OCI-LY7 (cell line): ENCODE results near the gene NDST4. TPM values are rescaled to one million over a fixed set of nuclear protein-coding genes. Genes with fewer than 3 reads are reported as not detected.

Experiments
- BruUV-seq: library from RNA; stranded (reverse); fragments of 400-500 nt; replicated peaks from 2 replicates; lab custom pipeline; 2021; lab: Mats Ljungman, UMichigan
- CTCF ChIA-PET: fragments of 300-600 bp; sonication (Branson Sonifier 250); formaldehyde crosslinking; loops from one replicate; lab custom pipeline; 2022; ENCODE audit warnings: antibody characterized with exemption; ENCODE audit not compliant: unreplicated experiment; lab: Charles Lee
- POLR2A ChIA-PET: fragments of 300-600 bp; sonication (Branson Sonifier 250); formaldehyde crosslinking; loops from one replicate; lab custom pipeline; 2022; ENCODE audit warnings: antibody characterized with exemption; lab: Charles Lee
- DNase-seq: peaks from one replicate; pipeline ENCODE4 v3.0.0-alpha.2; 2015; ENCODE audit warnings: low spot score
- H2AFZ ChIP-seq: fragments of 200-600 bp; sonication (generic), shearing (Covaris generic); 2 replicates; pipeline ENCODE4 v1.6.1; 2014; ENCODE audit warnings: mild to moderate bottlenecking, antibody characterized with exemption, low read length, moderate library complexity
- H3K27ac ChIP-seq: fragments of 200-600 bp; sonication (generic); 2 replicates; pipeline ENCODE4 v1.5.1; 2014; ENCODE audit warnings: mixed run types, low read depth, mild to moderate bottlenecking, moderate library complexity, low read length, inconsistent platforms; ENCODE audit not compliant: poor library complexity, severe bottlenecking
- H3K36me3 ChIP-seq: fragments of 200-600 bp; sonication (generic); 2 replicates; pipeline ENCODE4 v1.6.1; 2014; ENCODE audit warnings: mild to moderate bottlenecking, antibody characterized with exemption, low read length, moderate library complexity, mixed read lengths; ENCODE audit not compliant: insufficient read depth
- H3K4me1 ChIP-seq: fragments of 200-600 bp; sonication (generic); 2 replicates; pipeline ENCODE4 v1.5.1; 2014; ENCODE audit warnings: mild to moderate bottlenecking, low read length; ENCODE audit not compliant: insufficient read depth, poor library complexity, severe bottlenecking
- H3K4me2 ChIP-seq: fragments of 200-600 bp; sonication (generic); 2 replicates; pipeline ENCODE4 v1.6.1; 2014; ENCODE audit warnings: mild to moderate bottlenecking, low read length
- H3K4me3 ChIP-seq: fragments of 200-600 bp; sonication (generic); 2 replicates; pipeline ENCODE4 v1.5.1; 2014; ENCODE audit warnings: mild to moderate bottlenecking, low read depth, low read length; ENCODE audit not compliant: poor library complexity, severe bottlenecking
- H3K79me2 ChIP-seq: fragments of 200-600 bp; sonication (generic); 2 replicates; pipeline ENCODE4 v1.6.1; 2016; ENCODE audit warnings: low read depth, mild to moderate bottlenecking, low read length, moderate library complexity, mixed read lengths; ENCODE audit not compliant: insufficient read depth
- H3K9me2 ChIP-seq: fragments of 200-600 bp; sonication (generic); 2 replicates; pipeline ENCODE4 v1.6.1; 2016; ENCODE audit warnings: mild to moderate bottlenecking, low read length, mixed read lengths; ENCODE audit not compliant: insufficient read depth
- H3K9me3 ChIP-seq: fragments of 200-600 bp; sonication (generic); 2 replicates; pipeline ENCODE4 v1.6.1; 2014; ENCODE audit warnings: mild to moderate bottlenecking, mixed run types, low read length, mixed read lengths
- H4K20me1 ChIP-seq: fragments of 200-600 bp; sonication (generic); 2 replicates; pipeline ENCODE4 v1.6.1; 2014; ENCODE audit warnings: mild to moderate bottlenecking, antibody characterized with exemption, low read length, moderate library complexity, mixed read lengths; ENCODE audit not compliant: insufficient read depth
- EZH2phosphoT487 ChIP-seq: fragments of 200-600 bp; sonication (generic); IDR thresholded peaks from 2 replicates; pipeline ENCODE4 v1.6.1; 2018; ENCODE audit warnings: low read depth, borderline replicate concordance, mild to moderate bottlenecking, mixed run types, antibody characterized with exemption, low read length, moderate library complexity, mixed read lengths
- intact Hi-C: fragments of 100-400 bp; cut with micrococcal nuclease; formaldehyde crosslinking; loops from one replicate; pipeline ENCODE4 v1.10.0; 2022; ENCODE audit not compliant: unreplicated experiment
- total RNA-seq, 2 experiments: library from RNA; depleted of rRNA in 1 of 2; stranded (reverse); fragments of >200 nt in 1 of 2; shearing (Covaris generic) in 1 of 2; gene quantifications; 2 replicates each; pipeline ENCODE4 v1.2.3, GENCODE V29; 2014 to 2022
- TF ChIP-seq, protein P1 (sequence below): fragments of 200-600 bp; sonication (generic); conservative IDR thresholded peaks from 2 replicates; pipeline ENCODE4 v1.5.1; 2014; ENCODE audit warnings: mild to moderate bottlenecking, antibody characterized with exemption, low read length, moderate library complexity, mixed read lengths

NDST4 gene
- total RNA-seq, 2 experiments from 2014 or later, result not detected

- no peak overlapping the region for H3K4me2 ChIP-seq
- no peak for TF ChIP-seq EZH2phosphoT487
- TF ChIP-seq, protein P1, sequence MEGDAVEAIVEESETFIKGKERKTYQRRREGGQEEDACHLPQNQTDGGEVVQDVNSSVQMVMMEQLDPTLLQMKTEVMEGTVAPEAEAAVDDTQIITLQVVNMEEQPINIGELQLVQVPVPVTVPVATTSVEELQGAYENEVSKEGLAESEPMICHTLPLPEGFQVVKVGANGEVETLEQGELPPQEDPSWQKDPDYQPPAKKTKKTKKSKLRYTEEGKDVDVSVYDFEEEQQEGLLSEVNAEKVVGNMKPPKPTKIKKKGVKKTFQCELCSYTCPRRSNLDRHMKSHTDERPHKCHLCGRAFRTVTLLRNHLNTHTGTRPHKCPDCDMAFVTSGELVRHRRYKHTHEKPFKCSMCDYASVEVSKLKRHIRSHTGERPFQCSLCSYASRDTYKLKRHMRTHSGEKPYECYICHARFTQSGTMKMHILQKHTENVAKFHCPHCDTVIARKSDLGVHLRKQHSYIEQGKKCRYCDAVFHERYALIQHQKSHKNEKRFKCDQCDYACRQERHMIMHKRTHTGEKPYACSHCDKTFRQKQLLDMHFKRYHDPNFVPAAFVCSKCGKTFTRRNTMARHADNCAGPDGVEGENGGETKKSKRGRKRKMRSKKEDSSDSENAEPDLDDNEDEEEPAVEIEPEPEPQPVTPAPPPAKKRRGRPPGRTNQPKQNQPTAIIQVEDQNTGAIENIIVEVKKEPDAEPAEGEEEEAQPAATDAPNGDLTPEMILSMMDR, result no peak
- POLR2A ChIA-PET, result interaction anchor here (0.6 kb wide), 1 partner anchor 195 kb away, joined by 3 read pairs; no protein-coding TSS in a partner anchor
These were observed 6.0 kb downstream of the NDST4 start for GRCh38 chr4:115107411-115107810.

DNA sequence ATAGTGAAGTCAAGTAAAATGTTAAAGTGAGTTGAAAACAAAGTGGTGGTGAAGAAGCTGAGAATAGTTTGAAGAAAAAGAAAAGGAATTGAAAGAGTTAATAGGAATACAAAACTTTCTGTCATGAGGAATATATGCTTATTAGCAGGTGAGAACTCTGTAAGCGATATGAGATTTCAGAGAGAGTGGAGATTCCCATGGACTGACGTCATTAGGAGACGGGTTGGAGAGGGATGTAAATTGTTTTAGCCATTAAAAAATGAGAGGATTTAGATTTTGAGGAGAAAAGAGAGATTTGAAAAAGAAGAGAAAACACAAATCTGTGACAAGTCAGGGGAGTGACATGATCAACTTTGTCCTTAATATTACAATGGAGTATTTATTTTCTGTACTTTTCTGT, 11.7 kb downstream of the NDST4 start:
- Histone ChIP-seq H2AFZ (no peak overlapping the region), H4K20me1 (no peaks in the 10 kb centered on the region), H3K36me3 (no peaks in the 10 kb centered on the region), H3K27ac (no peak overlapping the region), H3K4me3 (no peak overlapping the region), H3K9me2 (no peaks in the 10 kb centered on the region), H3K9me3 (no peaks in the 10 kb centered on the region), H3K4me2 (no peak overlapping the region), H3K4me1 (no peaks in the 10 kb centered on the region), H3K79me2 (no peaks in the 10 kb centered on the region)
- no peak for DNase-seq
- ChIA-PET POLR2A (no interaction called here), CTCF (no interaction called here)
- TF ChIP-seq EZH2phosphoT487, result no peak
- TF ChIP-seq, protein P1, result no peak
- no TSS peak for BruUV-seq
- intact Hi-C loops, result no loop called here

More at GRCh38 chr4:115107411-115107810, 6.0 kb downstream of the NDST4 start:
- Histone ChIP-seq H4K20me1 (no peaks in the 10 kb centered on the region), H3K4me3 (no peak overlapping the region), H3K9me3 (no peaks in the 10 kb centered on the region), H3K36me3 (no peaks in the 10 kb centered on the region), H2AFZ (no peak overlapping the region), H3K4me1 (no peaks in the 10 kb centered on the region), H3K27ac (no peak overlapping the region), H3K79me2 (no peaks in the 10 kb centered on the region), H3K9me2 (no peaks in the 10 kb centered on the region)
- intact Hi-C loops, result no loop called here
- CTCF ChIA-PET, result no interaction called here
- no peak for DNase-seq
- BruUV-seq, result no TSS peak

- ChIA-PET POLR2A (interaction anchor here (0.6 kb wide), 1 partner anchor 136 kb away, joined by 6 read pairs; no protein-coding TSS in a partner anchor), CTCF (no interaction called here)
- TF ChIP-seq EZH2phosphoT487, result no peak
- TF ChIP-seq, protein P1, result peak; percentile 89
- peak; percentile 56 for DNase-seq
- intact Hi-C loops, result loop anchor here (2.0 to 10.0 kb wide), 2 partner anchors 444 to 762 kb away; no protein-coding TSS in a partner anchor
- Histone ChIP-seq H4K20me1 (no peaks in the 10 kb centered on the region), H3K9me3 (no peaks in the 10 kb centered on the region), H3K9me2 (no peaks in the 10 kb centered on the region), H3K79me2 (no peaks in the 10 kb centered on the region), H2AFZ (no peak overlapping the region), H3K4me2 (no peak overlapping the region), H3K4me1 (no peaks in the 10 kb centered on the region), H3K4me3 (no peak overlapping the region), H3K27ac (no peak overlapping the region), H3K36me3 (no peaks in the 10 kb centered on the region)
- no TSS peak for BruUV-seq
These were observed 22.8 kb downstream of the NDST4 start for GRCh38 chr4:115090483-115091075.
